K562 (cell line): ENCODE measurements around the gene SDS. TPM values are rescaled to one million over a fixed set of nuclear protein-coding genes. Genes with fewer than 3 reads are reported as not detected.

Source experiments
- ATAC-seq: fragments of 200-7000 bp; cut with Tn5 transposase; 3 replicates; pipeline ENCODE4 v1.9.1; 2020; ENCODE audit warnings: moderate library complexity
- BruUV-seq: library from RNA; stranded (reverse); fragments of 400-500 nt; replicated peaks from 2 replicates; lab custom pipeline; 2021; lab: Mats Ljungman, UMichigan
- CTCF ChIA-PET: fragments of 300-600 bp; formaldehyde crosslinking; extraction: SDS; loops from one replicate; lab custom pipeline; 2021; ENCODE audit warnings: low intra/inter-chr PET ratio; lab: Yijun Ruan, JAX
- POLR2A ChIA-PET: fragments of 300-600, 350-650 bp; sonication (Branson Sonifier 250); formaldehyde crosslinking; extraction: SDS; loops from one replicate; lab custom pipeline; 2021; ENCODE audit warnings: antibody characterized with exemption, inconsistent platforms; lab: Yijun Ruan, JAX
- DNase-seq, 4 experiments: peaks; one replicate each; pipeline versions ENCODE4 v3.0.0 to v3.0.0-alpha.2; 2011 to 2018; ENCODE audit warnings: low spot score in 3 of 4, mixed read lengths in 3 of 4; ENCODE audit errors: extremely low read depth in 1 of 4
- FAIRE-seq: peaks from 2 replicates; lab custom pipeline; 2011; peaks lifted over from hg19 to GRCh38; lab: Jason Lieb, UNC
- H2AFZ ChIP-seq: 2 replicates; pipeline ENCODE4 v1.6.0; 2011; ENCODE audit warnings: low read depth, low read length, control low read depth, inconsistent platforms
- H3K27ac ChIP-seq: fragments of 200-600 bp; 3 replicates; pipeline ENCODE4 v1.8.0; 2011; ENCODE audit warnings: low read depth, mild to moderate bottlenecking, control low read depth, inconsistent platforms, low read length, moderate library complexity, mixed read lengths; ENCODE audit errors: extremely low read depth
- H3K27me3 ChIP-seq, 2 experiments: fragments of 300-600 bp in 1 of 2; 2 replicates in 1 of 2; 3 replicates in 1 of 2; pipeline versions ENCODE4 v1.6.0 to v1.8.0; 2011; ENCODE audit warnings: inconsistent platforms in 2 of 2, low read length in 2 of 2, mild to moderate bottlenecking in 1 of 2, mixed read lengths in 1 of 2, moderate library complexity in 1 of 2; ENCODE audit not compliant: control insufficient read depth in 2 of 2, insufficient read depth in 2 of 2
- H3K36me3 ChIP-seq: fragments of 300-600 bp; 3 replicates; pipeline ENCODE4 v1.8.0; 2011; ENCODE audit warnings: mild to moderate bottlenecking, low read length, inconsistent platforms; ENCODE audit not compliant: control insufficient read depth, insufficient read depth
- H3K4me1 ChIP-seq, 2 experiments: fragments of 200-600 bp in 1 of 2; replicated peaks in 1 of 2; 2 replicates in 1 of 2; 3 replicates in 1 of 2; pipeline versions ENCODE4 v1.5.1 to v1.8.0; 2011; ENCODE audit warnings: inconsistent platforms in 2 of 2, low read length in 2 of 2, mild to moderate bottlenecking in 1 of 2, mixed read lengths in 1 of 2, moderate library complexity in 1 of 2; ENCODE audit not compliant: control insufficient read depth in 2 of 2, insufficient read depth in 2 of 2
- H3K4me2 ChIP-seq: 2 replicates; pipeline ENCODE4 v1.6.1; 2011; ENCODE audit warnings: low read length, control low read depth, inconsistent platforms, mixed read lengths; ENCODE audit not compliant: insufficient read depth
- H3K4me3 ChIP-seq: fragments of 200-600 bp; sonication (generic), shearing (Covaris generic); 2 replicates; pipeline ENCODE4 v1.5.1; 2016; ENCODE audit warnings: control low read depth, inconsistent platforms
- H3K79me2 ChIP-seq: fragments of 200-600 bp; 3 replicates; pipeline ENCODE4 v1.8.0; 2011; ENCODE audit warnings: low read length, inconsistent platforms; ENCODE audit not compliant: control insufficient read depth, insufficient read depth
- H3K9ac ChIP-seq, 2 experiments: 2 replicates each; pipeline versions ENCODE4 v1.6.0 to v1.6.1; 2011; ENCODE audit warnings: low read depth in 2 of 2, low read length in 2 of 2, control low read depth in 1 of 2, inconsistent platforms in 1 of 2, mild to moderate bottlenecking in 1 of 2, mixed read lengths in 1 of 2; ENCODE audit not compliant: insufficient read depth in 1 of 2
- H3K9me1 ChIP-seq: one replicate; pipeline ENCODE4 v1.6.0; 2011; ENCODE audit warnings: inconsistent platforms, mild to moderate bottlenecking, low read length, moderate library complexity; ENCODE audit not compliant: control insufficient read depth, insufficient read depth
- H3K9me3 ChIP-seq: replicated peaks from 2 replicates; pipeline ENCODE4 v1.5.1; 2011; ENCODE audit warnings: low read depth, low read length, inconsistent platforms; ENCODE audit not compliant: control insufficient read depth, insufficient read depth
- H4K20me1 ChIP-seq: replicated peaks from 2 replicates; pipeline ENCODE4 v1.6.1; 2011; ENCODE audit warnings: low read length, inconsistent platforms, mixed read lengths; ENCODE audit not compliant: control insufficient read depth, insufficient read depth
- BRCA1 ChIP-seq, 2 experiments: fragments of 450-650 bp in 1 of 2; sonication (generic) in 1 of 2; formaldehyde crosslinking in 1 of 2; IDR thresholded peaks; 2 replicates each; pipeline versions ENCODE4 v1.5.0 to v1.6.1; 2017 to 2020; ENCODE audit warnings: mild to moderate bottlenecking in 1 of 2, missing genetic modification reagents in 1 of 2
- CGGBP1 ChIP-seq: fragments of 250-450 bp; sonication (Bioruptor Pico); IDR thresholded peaks from 2 replicates; pipeline ENCODE4 v1.9.0; 2021; ENCODE audit warnings: mild to moderate bottlenecking
- GATA2 ChIP-seq: sonication (generic); formaldehyde crosslinking; IDR thresholded peaks from 2 replicates; pipeline ENCODE4 v1.4.0; 2020; ENCODE audit warnings: mild to moderate bottlenecking, missing genetic modification reagents
- GTF2A2 ChIP-seq: IDR thresholded peaks from 2 replicates; pipeline ENCODE4 v1.6.1; 2016; ENCODE audit warnings: mild to moderate bottlenecking, missing genetic modification characterization, missing compliant biosample characterization
- HNRNPK ChIP-seq: fragments of 200-400 bp; formaldehyde crosslinking; IDR thresholded peaks from one replicate; pipeline ENCODE4 v1.6.1; 2018; ENCODE audit warnings: mild to moderate bottlenecking, low read depth, low read length; ENCODE audit not compliant: poor library complexity, severe bottlenecking
- IRF2 ChIP-seq: sonication (generic); formaldehyde crosslinking; IDR thresholded peaks from 2 replicates; pipeline ENCODE4 v1.8.1; 2022; ENCODE audit warnings: mild to moderate bottlenecking, missing genetic modification reagents
- MIER1 ChIP-seq: fragments of 450-650 bp; IDR thresholded peaks from 2 replicates; pipeline ENCODE4 v1.6.1; 2016; ENCODE audit warnings: antibody characterized with exemption, mild to moderate bottlenecking, low read depth
- NR2F6 ChIP-seq: fragments of 450-650 bp; formaldehyde crosslinking; IDR thresholded peaks from 2 replicates; pipeline ENCODE4 v1.4.0; 2020; ENCODE audit warnings: mild to moderate bottlenecking
- PPARD ChIP-seq: fragments of 250-450 bp; sonication (Bioruptor Pico); IDR thresholded peaks from 2 replicates; pipeline ENCODE4 v1.8.0; 2022; ENCODE audit warnings: inconsistent platforms, mild to moderate bottlenecking, moderate library complexity
- PRDM10 ChIP-seq: fragments of 450-650 bp; IDR thresholded peaks from 2 replicates; pipeline ENCODE4 v1.6.1; 2018; ENCODE audit not compliant: partially characterized antibody
- SIRT6 ChIP-seq: IDR thresholded peaks from one replicate; pipeline ENCODE4 v1.6.1; 2012; ENCODE audit warnings: low read depth, mild to moderate bottlenecking, control low read depth, inconsistent platforms, low read length, moderate library complexity
- SMARCE1 ChIP-seq: fragments of 450-650 bp; IDR thresholded peaks from 2 replicates; pipeline ENCODE4 v1.7.1; 2016; ENCODE audit warnings: mild to moderate bottlenecking
- XRCC3 ChIP-seq: fragments of 450-650 bp; IDR thresholded peaks from 2 replicates; pipeline ENCODE4 v1.6.1; 2017; ENCODE audit warnings: mild to moderate bottlenecking, moderate library complexity
- XRCC4 ChIP-seq: IDR thresholded peaks from one replicate; pipeline ENCODE4 v1.6.1; 2011; ENCODE audit not compliant: insufficient read depth, insufficient read length; ENCODE audit errors: extremely low read depth
- ZEB2 ChIP-seq: fragments of 450-650 bp; IDR thresholded peaks from 2 replicates; pipeline ENCODE4 v1.6.1; 2016
- ZNF174 ChIP-seq: fragments of 250-450 bp; sonication (Bioruptor Pico); IDR thresholded peaks from 2 replicates; pipeline ENCODE4 v1.4.0; 2020; ENCODE audit warnings: mild to moderate bottlenecking
- ZNF184 ChIP-seq: sonication (generic); formaldehyde crosslinking; IDR thresholded peaks from 2 replicates; pipeline ENCODE4 v1.5.0; 2020; ENCODE audit warnings: missing genetic modification reagents
- ZNF212 ChIP-seq: fragments of 450-650 bp; formaldehyde crosslinking; IDR thresholded peaks from 2 replicates; pipeline ENCODE4 v1.4.0; 2020; ENCODE audit warnings: mild to moderate bottlenecking
- ZSCAN29 ChIP-seq: fragments of 450-650 bp; IDR thresholded peaks from 2 replicates; pipeline ENCODE4 v1.6.1; 2017
- WGBS: fragments of 100-300 bp; shearing (Covaris generic); methylation state at CpG from one replicate; pipeline ENCODE4 v1.1.6; 2016; ENCODE audit warnings: low coverage, mixed read lengths; ENCODE audit not compliant: insufficient coverage; ENCODE audit errors: missing lambda C conversion rate; 5-methylcytosine and 5-hydroxymethylcytosine counted together
- in situ Hi-C: fragments of 300-500 bp; cut with MboI; formaldehyde crosslinking; loops from 4 replicates; pipeline ENCODE4 v1.15.0; 2018; ENCODE audit warnings: inconsistent platforms, mixed read lengths
- intact Hi-C: fragments of 100-400 bp; cut with micrococcal nuclease; formaldehyde crosslinking; loops from 2 replicates; pipeline ENCODE4 v1.14.2; 2022
- polyA plus RNA-seq, 8 experiments: library from polyadenylated mRNA; depleted of rRNA in 4 of 8; stranded (reverse) in 5 of 8; unstranded in 3 of 8; fragments of >200 nt; fragmentation: Nextera tagmentation in 2 of 8; fragmentation: Illumina TruSeq in 1 of 8; extraction: Ambion mirVana in 2 of 8; extraction: Trizol in 1 of 8; gene quantifications; 2 replicates each; pipeline versions ENCODE4 v1.2.1 to v1.2.3, GENCODE V29; 2011 to 2014; ENCODE audit warnings: inconsistent platforms in 1 of 8, missing spikeins in 1 of 8
- total RNA-seq, 7 experiments: library from RNA; depleted of rRNA in 6 of 7; stranded (reverse); fragments of >200 nt in 6 of 7; fragmentation: Illumina TruSeq in 2 of 7; extraction: Trizol in 2 of 7; gene quantifications; 2 replicates each; pipeline versions ENCODE4 v1.2.1 to v1.2.3, GENCODE V29; 2011 to 2021; ENCODE audit warnings: low replicate concordance in 1 of 7

The SDS gene
- total and polyA plus RNA-seq, 9 of the 15 experiments (the other 6 are each of a cell fraction or from before 2014, with no cell fraction given) = 0.07 to 1.1 (median 0.12) TPM; not detected in 1

GRCh38 chr12:113391650-113392337 is 11.9 kb downstream of the SDS start:
- Histone ChIP-seq H3K27me3 (no peaks in the 10 kb centered on the region), H2AFZ (no peak overlapping the region), H3K79me2 (no peaks in the 10 kb centered on the region), H3K9ac (no peak overlapping the region), H3K4me3 (no peak overlapping the region), H3K36me3 (peaks cover 29% of the 10 kb centered on the region; the same call in 1 of the 3 replicates), H3K9me3 (no peaks in the 10 kb centered on the region), H3K4me2 (no peak overlapping the region), H4K20me1 (no peaks in the 10 kb centered on the region), H3K27ac (no peak overlapping the region), H3K9me1 (no peaks in the 10 kb centered on the region), H3K4me1 (peaks cover 0 to 6% of the 10 kb centered on the region in 2 experiments; a peak in 2 of 5 replicates)
- no TSS peak for BruUV-seq
- CTCF ChIA-PET = no interaction called here
- intact Hi-C loops (no loop called here), in situ Hi-C loops (no loop called here)
- TF ChIP-seq NR2F6 (CRISPR knock-in tag) (no peak), ZSCAN29 (no peak), PPARD (CRISPR knock-in tag) (no peak), GTF2A2 (tag) (no peak), SIRT6 (no peak), ZEB2 (no peak), XRCC3 (no peak), PRDM10 (no peak), CGGBP1 (no peak), GATA2 (CRISPR knock-in tag) (no peak), SMARCE1 (no peak), ZNF174 (CRISPR knock-in tag) (no peak), XRCC4 (no peak), ZNF212 (no peak), IRF2 (no peak), ZNF184 (CRISPR knock-in tag) (no peak), BRCA1 (IDR thresholded peaks at IDR 0.05) (no peak), BRCA1 (CRISPR knock-in tag; IDR thresholded peaks at IDR 0.05) (no peak), MIER1 (no peak), HNRNPK (no peak)
- 68% methylated on average over 9 of the region's 9 CpGs for WGBS
- no peak for DNase-seq
- POLR2A ChIA-PET = interaction anchor here (0.8 to 1.1 kb wide), 3 partner anchors 9 to 16 kb away, joined by 3 to 11 read pairs (median 3); no protein-coding TSS in a partner anchor
- ATAC-seq = no peak
- no peak for FAIRE-seq
